Measurements from ENCODE around the gene TRMT61B.

TRMT61B gene

GRCh38 chr2:28868611-28869010 is 1.5 kb downstream of the TRMT61B start:
- no peak for DNase-seq (ENCODE audit: low read depth in 4 of 4, low spot score in 1 of 4)

- no peak for DNase-seq (ENCODE audit: low read depth in 4 of 4, low spot score in 1 of 4)
These were observed 14.1 kb downstream of the TRMT61B start for GRCh38 chr2:28855977-28856376.

- no peak for DNase-seq (ENCODE audit: low read depth in 4 of 4, low spot score in 1 of 4)
These were observed 14.9 kb downstream of the TRMT61B start for GRCh38 chr2:28855193-28855592.

- DNase-seq (ENCODE audit: low read depth in 4 of 4, low spot score in 1 of 4) = no peak
These were observed 28.1 kb downstream of the TRMT61B start for GRCh38 chr2:28842042-28842441.

- no peak for DNase-seq (ENCODE audit: low read depth in 4 of 4, low spot score in 1 of 4)
These were observed 31.1 kb downstream of the TRMT61B start for GRCh38 chr2:28838971-28839370.

- DNase-seq (ENCODE audit: low read depth in 4 of 4, low spot score in 1 of 4) = no peak
These were observed 34.3 kb downstream of the TRMT61B start for GRCh38 chr2:28835781-28836180.

GRCh38 chr2:28833740-28834470 is 36.2 kb downstream of the TRMT61B start:
- DNase-seq (ENCODE audit: low read depth in 4 of 4, low spot score in 1 of 4) = no peak

- no peak for DNase-seq (ENCODE audit: low read depth in 4 of 4, low spot score in 1 of 4)
These were observed 41.7 kb downstream of the TRMT61B start for GRCh38 chr2:28828382-28828781.

GRCh38 chr2:28824870-28825269 is 45.2 kb downstream of the TRMT61B start:
- DNase-seq (ENCODE audit: low read depth in 4 of 4, low spot score in 1 of 4) = no peak

GRCh38 chr2:28824207-28824606 is 45.9 kb downstream of the TRMT61B start:
- no peak for DNase-seq (ENCODE audit: low read depth in 4 of 4, low spot score in 1 of 4)

GRCh38 chr2:28822036-28822435 is 48.1 kb downstream of the TRMT61B start:
- no peak for DNase-seq (ENCODE audit: low read depth in 4 of 4, low spot score in 1 of 4)

GRCh38 chr2:28821295-28821958 is 48.7 kb downstream of the TRMT61B start:
- DNase-seq (ENCODE audit: low read depth in 4 of 4, low spot score in 1 of 4) = peak in 3 of 4 experiments; percentile 43 to 53 (median 44)

- no peak for DNase-seq (ENCODE audit: low read depth in 4 of 4, low spot score in 1 of 4)
These were observed 52.1 kb downstream of the TRMT61B start for GRCh38 chr2:28818053-28818452.

- DNase-seq (ENCODE audit: low read depth in 4 of 4, low spot score in 1 of 4) = peak; percentile 54 to 76 (median 67)
These were observed 59.5 kb downstream of the TRMT61B start, which contains the start of gene SPDYA for GRCh38 chr2:28810384-28811285. Gene SPDYA (plus strand): TSS chr2:28810834. CDS start chr2:28816015, 5,181 bp downstream.

- no peak for DNase-seq (ENCODE audit: low read depth in 4 of 4, low spot score in 1 of 4)
These were observed 60.2 kb downstream of the TRMT61B start for GRCh38 chr2:28809927-28810326.

- no peak for DNase-seq (ENCODE audit: low read depth in 4 of 4, low spot score in 1 of 4)
These were observed 67.1 kb downstream of the TRMT61B start for GRCh38 chr2:28802975-28803429.

GRCh38 chr2:28801726-28802125 is 68.4 kb downstream of the TRMT61B start:
- no peak for DNase-seq (ENCODE audit: low read depth in 4 of 4, low spot score in 1 of 4)
